ENCODE results near the gene RELN.

DNA sequence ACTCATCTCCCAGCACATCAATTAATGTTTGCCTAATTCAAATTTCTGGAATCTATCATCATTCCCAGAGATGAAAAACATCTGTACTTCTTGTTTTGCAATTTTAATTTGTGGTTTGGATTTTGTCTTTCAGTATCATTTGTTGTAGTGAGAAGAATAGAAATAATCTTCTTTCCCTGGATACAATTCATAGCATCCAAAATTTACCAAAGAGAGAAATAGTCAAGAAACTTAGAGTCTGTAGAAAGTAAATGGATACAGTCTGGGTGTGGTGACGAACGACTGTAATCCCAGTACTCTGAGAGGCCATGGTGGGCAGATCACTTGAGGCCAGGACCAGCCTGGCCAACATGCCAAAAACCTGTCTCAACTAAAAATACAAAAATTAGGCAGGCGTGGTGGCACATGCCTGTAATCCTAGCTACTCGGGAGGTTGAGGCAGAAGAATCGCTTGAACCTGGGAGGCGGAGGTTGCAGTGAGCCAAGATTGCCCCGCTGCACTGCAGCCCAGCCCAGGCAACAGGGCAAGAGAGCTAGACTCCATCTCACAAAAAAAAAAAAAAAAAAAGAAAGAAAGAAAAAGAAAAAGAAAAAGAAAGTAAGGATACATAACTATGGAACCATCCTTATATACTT is 193.0 kb downstream of the RELN start:
- TF ChIP-seq POLR2AphosphoS5 (IDR thresholded peaks at IDR 0.05; ENCODE audit: low read depth, low read length) (no peak), PAX5 (IDR thresholded peaks at IDR 0.05; ENCODE audit: insufficient read depth, low read length, severe bottlenecking) (no peak), POLR2A (IDR thresholded peaks at IDR 0.05; ENCODE audit: low read depth, low read length) (no peak), TAF1 (IDR thresholded peaks at IDR 0.05; ENCODE audit: low read depth, low read length) (no peak), SPI1 (IDR thresholded peaks at IDR 0.05; ENCODE audit: low read depth, low read length) (no peak), POU2F2 (IDR thresholded peaks at IDR 0.05; ENCODE audit: low read depth, low read length) (no peak)
